Stimulated activated effector memory CD8-positive, alpha-beta T cell treated with anti-CD3 and anti-CD28 coated beads, Interleukin-12 subunit alpha, Interleukin-12 subunit beta, amount 100 ng/mL, for 72 hours (primary cell): ENCODE data around the gene CFAP221.
A peak's percentile ranks its signal among the peaks of the same experiment; 100 is the strongest.

Source experiments
- ATAC-seq: fragments of 150-1000 bp; cut with Tn5 transposase; 2 replicates; pipeline ENCODE4 v1.10.0; 2021
- DNase-seq, 2 donors: peaks; one replicate each; pipeline ENCODE4 v3.0.0; 2021 to 2022; ENCODE audit warnings: low spot score in 2 of 2
- H3K27ac Mint-ChIP-seq: one replicate; pipeline ENCODE4 v1.8.0; 2022; ENCODE audit warnings: mild to moderate bottlenecking, mixed read lengths
- H3K36me3 Mint-ChIP-seq: one replicate; pipeline ENCODE4 v1.8.0; 2022; ENCODE audit warnings: mild to moderate bottlenecking, mixed read lengths
- H3K4me1 Mint-ChIP-seq: one replicate; pipeline ENCODE4 v1.8.0; 2022; ENCODE audit warnings: mixed read lengths
- H3K4me3 Mint-ChIP-seq: one replicate; pipeline ENCODE4 v1.8.0; 2022; ENCODE audit warnings: mild to moderate bottlenecking, mixed read lengths
- H3K9me3 Mint-ChIP-seq: one replicate; pipeline ENCODE4 v1.8.0; 2022; ENCODE audit warnings: mixed read lengths

The CFAP221 gene

GRCh38 chr2:119684518-119684917 is 140.3 kb downstream of the CFAP221 start:
- Mint-ChIP-seq H3K4me3 (no peak overlapping the region), H3K9me3 (no peaks in the 10 kb centered on the region), H3K27ac (no peak overlapping the region), H3K4me1 (peaks cover 30% of the 10 kb centered on the region), H3K36me3 (peaks cover 27% of the 10 kb centered on the region)
- DNase-seq (no peak), ATAC-seq (no peak)

GRCh38 chr2:119688616-119689015 is 144.4 kb downstream of the CFAP221 start:
- DNase-seq (no peak), ATAC-seq (no peak)
- peaks cover 7% of the 10 kb centered on the region for H3K4me1 Mint-ChIP-seq
- H3K27ac Mint-ChIP-seq: peak overlapping the region; percentile 36
- H3K4me3 Mint-ChIP-seq: no peak overlapping the region
- no peaks in the 10 kb centered on the region for H3K9me3 Mint-ChIP-seq
- H3K36me3 Mint-ChIP-seq: peaks cover 13% of the 10 kb centered on the region

- Mint-ChIP-seq H3K9me3 (no peaks in the 10 kb centered on the region), H3K27ac (peak overlapping the region; percentile 36), H3K4me3 (no peak overlapping the region), H3K36me3 (peaks cover 13% of the 10 kb centered on the region), H3K4me1 (peaks cover 6% of the 10 kb centered on the region)
- DNase-seq (no peak), ATAC-seq (no peak)
Observed at GRCh38 chr2:119689218-119689617, 145.0 kb downstream of the CFAP221 start.

- Mint-ChIP-seq H3K4me1 (peaks cover 5% of the 10 kb centered on the region), H3K27ac (no peak overlapping the region), H3K36me3 (peaks cover 6% of the 10 kb centered on the region), H3K4me3 (no peak overlapping the region), H3K9me3 (no peaks in the 10 kb centered on the region)
- DNase-seq (no peak), ATAC-seq (no peak)
Observed at GRCh38 chr2:119691189-119691588, 146.9 kb downstream of the CFAP221 start.

GRCh38 chr2:119691651-119692245 is 147.5 kb downstream of the CFAP221 start:
- Mint-ChIP-seq H3K27ac (no peak overlapping the region), H3K4me1 (peaks cover 5% of the 10 kb centered on the region), H3K4me3 (no peak overlapping the region), H3K9me3 (no peaks in the 10 kb centered on the region), H3K36me3 (peaks cover 6% of the 10 kb centered on the region)
- no peak for DNase-seq
- ATAC-seq: no peak

- no peak for ATAC-seq
- Mint-ChIP-seq H3K9me3 (no peaks in the 10 kb centered on the region), H3K4me1 (peaks cover 5% of the 10 kb centered on the region), H3K27ac (no peak overlapping the region), H3K36me3 (peaks cover 6% of the 10 kb centered on the region), H3K4me3 (no peak overlapping the region)
- no peak for DNase-seq
Observed at GRCh38 chr2:119692310-119692709, 148.1 kb downstream of the CFAP221 start.

- no peak overlapping the region for H3K4me3 Mint-ChIP-seq
- no peaks in the 10 kb centered on the region for H3K36me3 Mint-ChIP-seq
- no peak for ATAC-seq
- H3K9me3 Mint-ChIP-seq: no peaks in the 10 kb centered on the region
- no peak overlapping the region for H3K27ac Mint-ChIP-seq
- no peak for DNase-seq
- peaks cover 5% of the 10 kb centered on the region for H3K4me1 Mint-ChIP-seq
Observed at GRCh38 chr2:119692954-119693353, 148.7 kb downstream of the CFAP221 start.

- DNase-seq (no peak), ATAC-seq (no peak)
- Mint-ChIP-seq H3K9me3 (no peaks in the 10 kb centered on the region), H3K27ac (no peak overlapping the region), H3K36me3 (no peaks in the 10 kb centered on the region), H3K4me3 (no peak overlapping the region), H3K4me1 (peaks cover 5% of the 10 kb centered on the region)
Observed at GRCh38 chr2:119693567-119693966, 149.3 kb downstream of the CFAP221 start.

GRCh38 chr2:119693967-119694366 is 149.7 kb downstream of the CFAP221 start:
- peaks cover 5% of the 10 kb centered on the region for H3K4me1 Mint-ChIP-seq
- H3K36me3 Mint-ChIP-seq: no peaks in the 10 kb centered on the region
- no peaks in the 10 kb centered on the region for H3K9me3 Mint-ChIP-seq
- no peak overlapping the region for H3K27ac Mint-ChIP-seq
- no peak for DNase-seq
- no peak overlapping the region for H3K4me3 Mint-ChIP-seq
- no peak for ATAC-seq

GRCh38 chr2:119694470-119694844 is 150.2 kb downstream of the CFAP221 start:
- no peaks in the 10 kb centered on the region for H3K9me3 Mint-ChIP-seq
- no peak overlapping the region for H3K27ac Mint-ChIP-seq
- H3K4me3 Mint-ChIP-seq: no peak overlapping the region
- ATAC-seq: no peak
- DNase-seq: no peak
- no peaks in the 10 kb centered on the region for H3K36me3 Mint-ChIP-seq
- peaks cover 5% of the 10 kb centered on the region for H3K4me1 Mint-ChIP-seq

- Mint-ChIP-seq H3K27ac (no peak overlapping the region), H3K36me3 (no peaks in the 10 kb centered on the region), H3K4me1 (peaks cover 5% of the 10 kb centered on the region), H3K4me3 (no peak overlapping the region), H3K9me3 (no peaks in the 10 kb centered on the region)
- no peak for DNase-seq
- no peak for ATAC-seq
Observed at GRCh38 chr2:119694845-119695521, 150.7 kb downstream of the CFAP221 start.

- Mint-ChIP-seq H3K27ac (no peak overlapping the region), H3K36me3 (no peaks in the 10 kb centered on the region), H3K9me3 (no peaks in the 10 kb centered on the region), H3K4me3 (no peak overlapping the region), H3K4me1 (peaks cover 5% of the 10 kb centered on the region)
- ATAC-seq (no peak), DNase-seq (no peak)
Observed at GRCh38 chr2:119696005-119696404, 151.8 kb downstream of the CFAP221 start.

GRCh38 chr2:119696494-119697030 is 152.3 kb downstream of the CFAP221 start:
- Mint-ChIP-seq H3K4me1 (peaks cover 5% of the 10 kb centered on the region), H3K4me3 (no peak overlapping the region), H3K27ac (no peak overlapping the region), H3K9me3 (no peaks in the 10 kb centered on the region), H3K36me3 (no peaks in the 10 kb centered on the region)
- ATAC-seq: no peak
- DNase-seq: no peak

- Mint-ChIP-seq H3K27ac (no peak overlapping the region), H3K36me3 (no peaks in the 10 kb centered on the region), H3K4me3 (no peak overlapping the region), H3K4me1 (peaks cover 5% of the 10 kb centered on the region), H3K9me3 (no peaks in the 10 kb centered on the region)
- ATAC-seq (no peak), DNase-seq (no peak)
Observed at GRCh38 chr2:119697290-119698020, 153.2 kb downstream of the CFAP221 start.

GRCh38 chr2:119698246-119698645 is 154.0 kb downstream of the CFAP221 start:
- no peak overlapping the region for H3K4me3 Mint-ChIP-seq
- H3K4me1 Mint-ChIP-seq: peaks cover 11% of the 10 kb centered on the region
- H3K36me3 Mint-ChIP-seq: no peaks in the 10 kb centered on the region
- no peak for DNase-seq
- H3K9me3 Mint-ChIP-seq: no peaks in the 10 kb centered on the region
- ATAC-seq: no peak
- no peak overlapping the region for H3K27ac Mint-ChIP-seq
